VCaP (cell line): ENCODE measurements around the gene EBF4.

Experiments
- H3K27ac ChIP-seq: fragments of 450-650 bp; 2 replicates; pipeline ENCODE4 v1.5.1; 2017
- TF ChIP-seq, protein P1 (sequence below): fragments of 450-650 bp; conservative IDR thresholded peaks from 2 replicates; pipeline ENCODE4 v1.5.1; 2017; ENCODE audit warnings: mild to moderate bottlenecking, moderate library complexity

EBF4 gene

GRCh38 chr20:2729251-2729713 is 36.7 kb downstream of the EBF4 start:
- TF ChIP-seq, protein P1, sequence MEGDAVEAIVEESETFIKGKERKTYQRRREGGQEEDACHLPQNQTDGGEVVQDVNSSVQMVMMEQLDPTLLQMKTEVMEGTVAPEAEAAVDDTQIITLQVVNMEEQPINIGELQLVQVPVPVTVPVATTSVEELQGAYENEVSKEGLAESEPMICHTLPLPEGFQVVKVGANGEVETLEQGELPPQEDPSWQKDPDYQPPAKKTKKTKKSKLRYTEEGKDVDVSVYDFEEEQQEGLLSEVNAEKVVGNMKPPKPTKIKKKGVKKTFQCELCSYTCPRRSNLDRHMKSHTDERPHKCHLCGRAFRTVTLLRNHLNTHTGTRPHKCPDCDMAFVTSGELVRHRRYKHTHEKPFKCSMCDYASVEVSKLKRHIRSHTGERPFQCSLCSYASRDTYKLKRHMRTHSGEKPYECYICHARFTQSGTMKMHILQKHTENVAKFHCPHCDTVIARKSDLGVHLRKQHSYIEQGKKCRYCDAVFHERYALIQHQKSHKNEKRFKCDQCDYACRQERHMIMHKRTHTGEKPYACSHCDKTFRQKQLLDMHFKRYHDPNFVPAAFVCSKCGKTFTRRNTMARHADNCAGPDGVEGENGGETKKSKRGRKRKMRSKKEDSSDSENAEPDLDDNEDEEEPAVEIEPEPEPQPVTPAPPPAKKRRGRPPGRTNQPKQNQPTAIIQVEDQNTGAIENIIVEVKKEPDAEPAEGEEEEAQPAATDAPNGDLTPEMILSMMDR: no peak
- H3K27ac ChIP-seq: no peak overlapping the region

DNA sequence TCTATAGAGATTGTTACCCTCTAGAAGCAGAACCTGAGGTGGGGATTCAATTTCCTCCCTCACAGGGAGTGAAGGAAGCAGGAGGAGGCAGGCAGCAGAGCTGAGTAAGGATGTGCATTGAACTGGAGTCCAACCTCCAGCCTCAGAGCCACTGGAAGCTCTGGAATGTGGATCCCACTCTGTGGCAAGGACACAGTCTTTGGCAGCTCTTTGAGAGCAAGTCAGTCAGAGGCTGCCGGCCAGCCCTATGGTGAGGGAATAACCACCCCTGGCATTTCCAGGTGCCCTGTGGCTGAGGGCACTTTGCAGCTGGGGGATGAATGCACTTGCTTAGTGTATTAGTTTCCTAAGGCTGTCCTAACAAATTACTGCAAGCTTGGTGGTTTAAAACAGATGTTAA is 37.2 kb downstream of the EBF4 start:
- TF ChIP-seq, protein P1: no peak
- H3K27ac ChIP-seq: no peak overlapping the region

DNA sequence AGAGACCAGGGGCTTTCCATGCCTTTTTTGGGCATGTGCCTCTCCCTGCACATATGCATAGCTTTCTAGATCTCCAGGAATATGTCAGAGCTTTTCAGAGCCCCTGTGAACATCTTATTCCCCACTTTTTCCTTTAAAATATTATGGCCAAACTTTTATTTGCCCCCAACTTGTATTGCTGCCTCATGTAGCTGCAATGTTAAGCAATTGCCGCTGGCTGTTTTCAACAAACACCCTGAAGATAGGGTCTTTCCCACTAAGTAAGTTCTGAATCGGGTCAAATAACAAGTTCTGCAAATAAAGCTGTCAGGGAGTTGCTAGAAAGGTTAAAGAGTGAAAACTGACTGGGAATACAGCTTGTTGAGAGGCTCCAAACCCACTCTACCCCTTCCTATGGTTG is 42.3 kb downstream of the EBF4 start:
- no peak overlapping the region for H3K27ac ChIP-seq
- TF ChIP-seq, protein P1: no peak

GRCh38 chr20:2736441-2736840 is 43.9 kb downstream of the EBF4 start:
- H3K27ac ChIP-seq: no peak overlapping the region
- TF ChIP-seq, protein P1: no peak

- TF ChIP-seq, protein P1: no peak
- H3K27ac ChIP-seq: no peak overlapping the region
These were observed 45.9 kb downstream of the EBF4 start for GRCh38 chr20:2738331-2739041.

DNA sequence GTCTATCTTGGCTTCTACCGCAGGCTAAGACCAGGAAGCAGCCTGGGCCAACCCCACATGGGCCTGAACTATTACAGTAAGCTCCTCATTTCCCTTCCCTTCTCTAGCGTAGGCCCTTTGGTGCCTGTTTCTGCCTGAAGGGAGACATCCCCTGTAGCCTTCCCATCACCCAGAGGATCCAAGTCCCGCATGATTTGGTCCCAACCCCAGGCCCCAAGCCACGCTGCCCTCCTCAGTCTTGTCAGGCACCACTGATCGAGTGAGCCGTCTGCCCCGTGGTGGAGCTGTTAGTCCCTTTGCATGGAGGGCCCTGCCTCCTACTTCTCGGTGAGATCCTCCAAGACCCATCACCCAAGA is 46.4 kb downstream of the EBF4 start:
- TF ChIP-seq, protein P1: no peak
- H3K27ac ChIP-seq: no peak overlapping the region

DNA sequence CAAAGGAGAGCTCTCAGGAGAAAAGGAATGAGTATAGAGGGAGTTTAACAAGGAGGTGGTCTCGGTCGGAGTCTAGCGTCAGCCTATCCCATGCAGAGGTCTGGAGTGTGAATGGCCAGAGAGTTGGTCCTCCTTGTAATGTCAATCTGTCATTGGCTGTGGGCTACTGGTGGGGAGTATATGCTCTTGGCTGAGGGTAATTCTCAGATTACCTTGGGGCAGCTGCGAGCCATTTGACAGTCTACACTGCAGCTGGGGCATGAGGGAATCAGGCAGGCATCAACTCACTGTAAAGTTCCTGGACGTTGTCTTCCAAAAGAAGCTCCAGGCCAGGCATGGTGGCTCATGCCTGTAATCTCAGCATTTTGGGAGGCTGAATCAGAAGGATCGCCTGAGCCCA is 48.1 kb downstream of the EBF4 start:
- TF ChIP-seq, protein P1: no peak

More for the DNA sequence above, 48.1 kb downstream of the EBF4 start:
- no peak overlapping the region for H3K27ac ChIP-seq
